Gastrocnemius medialis (tissue), 4 donors: ENCODE data around the gene BLOC1S4. TPM values are rescaled to one million over a fixed set of nuclear protein-coding genes. Genes with fewer than 3 reads are reported as not detected.
"Not testable (repeated sequence)": the region's sequence is repeated elsewhere in the genome, so short reads cannot be mapped to it uniquely, and the experiment has no call there.

Experiments
- ATAC-seq, 2 donors: fragments of 150-250 bp; one replicate each; pipeline ENCODE4 v1.9.1; 2016
- DNase-seq, 2 donors: peaks; one replicate each; pipeline ENCODE4 v3.0.0-alpha.2; 2019
- H3K27ac ChIP-seq, 4 donors: fragments of 200-600 bp; sonication (generic); 1 replicate in 1 of 4; 2 replicates in 3 of 4; pipeline ENCODE4 v1.5.1; 2016 to 2018; ENCODE audit warnings: mild to moderate bottlenecking in 2 of 4, moderate library complexity in 1 of 4
- H3K27me3 ChIP-seq, 3 donors: fragments of 200-600 bp; sonication (generic) in 2 of 3; 1 replicate in 1 of 3; 2 replicates in 2 of 3; pipeline versions ENCODE4 v1.5.1 to v1.6.0; 2016 to 2019; ENCODE audit warnings: mild to moderate bottlenecking in 1 of 3, moderate library complexity in 1 of 3
- H3K36me3 ChIP-seq, 2 donors: fragments of 200-600 bp; sonication (generic) in 1 of 2; one replicate each; pipeline ENCODE4 v1.5.1; 2017 to 2018
- H3K4me1 ChIP-seq, 2 donors: fragments of 200-600 bp; sonication (generic) in 1 of 2; one replicate each; pipeline ENCODE4 v1.5.1; 2016 to 2017; ENCODE audit warnings: mild to moderate bottlenecking in 2 of 2
- H3K4me3 ChIP-seq, 4 donors: fragments of 200-600 bp; sonication (generic) in 3 of 4; 1 replicate in 1 of 4; 2 replicates in 3 of 4; pipeline ENCODE4 v1.5.1; 2016 to 2019; ENCODE audit warnings: mild to moderate bottlenecking in 2 of 4
- H3K9me3 ChIP-seq, 3 donors: fragments of 200-600 bp; sonication (generic) in 2 of 3; 1 replicate in 1 of 3; 2 replicates in 2 of 3; pipeline ENCODE4 v1.5.1; 2016 to 2019
- POLR2A ChIP-seq, 2 donors: fragments of 450-650 bp; IDR thresholded peaks; one replicate each; pipeline ENCODE4 v1.6.1; 2017; ENCODE audit warnings: antibody characterized with exemption in 2 of 2, mild to moderate bottlenecking in 2 of 2, moderate library complexity in 2 of 2
- in situ Hi-C, 4 donors: fragments of 200-750 bp; cut with MboI; loops; one replicate each; pipeline versions ENCODE4 v1.15.0 to v1.8.0; 2017; ENCODE audit warnings: low sequenced_read_pairs in 4 of 4
- intact Hi-C: fragments of 100-400 bp; cut with DNase I; formaldehyde crosslinking; loops from one replicate; pipeline ENCODE4 v1.15.1; 2023; ENCODE audit warnings: low total_unique reads
- total RNA-seq, 4 donors: library from RNA; depleted of rRNA; stranded (reverse); fragments of >200 nt; gene quantifications; one replicate each; pipeline versions ENCODE4 v1.1.0 to v1.2.3, GENCODE V29; 2016
- TF ChIP-seq, protein P1 (sequence below), 5 experiments: fragments of 450-650 bp in 3 of 5; fragments of 200-600 bp in 2 of 5; sonication (generic) in 2 of 5; IDR thresholded peaks in 4 of 5; conservative IDR thresholded peaks in 1 of 5; 1 replicate in 4 of 5; 2 replicates in 1 of 5; pipeline ENCODE4 v1.5.1; 2016 to 2019; ENCODE audit warnings: antibody characterized with exemption in 5 of 5, mild to moderate bottlenecking in 3 of 5, moderate library complexity in 3 of 5

The BLOC1S4 gene
- total RNA-seq, 4 donors from 2014 or later, result 15.7 to 25.7 (median 22.3) TPM

DNA sequence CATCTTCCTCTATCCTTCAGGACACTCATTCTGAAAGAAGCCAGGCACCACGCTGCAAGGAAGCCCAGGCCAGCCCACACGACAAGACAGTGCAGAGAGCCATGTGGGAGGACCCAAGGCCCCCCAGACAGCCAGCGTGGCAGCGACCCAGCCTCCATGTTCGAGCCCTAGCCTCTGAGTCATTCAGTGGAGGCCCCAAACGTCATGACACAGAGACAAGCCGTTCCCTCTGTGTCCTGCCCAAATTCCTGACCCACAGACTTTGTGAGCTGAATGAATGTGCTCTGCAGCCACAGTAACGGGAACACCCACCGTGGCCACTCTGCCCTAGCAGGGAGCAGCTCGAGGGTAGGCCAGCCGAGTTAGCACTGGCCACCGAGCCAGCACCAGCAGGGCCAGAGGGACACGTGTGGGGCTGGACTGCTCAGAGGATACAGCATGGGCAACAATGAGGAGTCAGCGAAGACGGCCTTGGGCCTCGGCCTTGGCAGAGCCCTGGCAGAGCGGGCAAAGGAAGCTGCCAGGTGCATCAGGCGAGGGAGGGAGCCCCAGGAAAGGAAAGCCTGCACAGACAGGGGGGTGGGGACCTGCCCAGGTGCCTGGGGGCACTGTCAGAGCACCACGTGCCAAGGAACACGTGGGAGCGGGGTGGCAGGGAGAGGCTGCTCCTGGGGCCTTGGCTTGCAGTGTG lies 8.6 kb downstream of the BLOC1S4 start:
- DNase-seq, result no peak
- in situ Hi-C loops, result loop anchor here in 3 of 4 donors (5.0 to 10.0 kb wide), 4 partner anchors 48 to 348 kb away; no protein-coding TSS in a partner anchor
- H3K4me1 ChIP-seq, result peaks cover 6 to 11% of the 10 kb centered on the region in 2 donors

GRCh38 chr4:6725427-6725961 lies 9.5 kb downstream of the BLOC1S4 start:
- H3K36me3 ChIP-seq, H3K27ac ChIP-seq, H3K9me3 ChIP-seq, DNase-seq, H3K4me1 ChIP-seq, H3K4me3 ChIP-seq, H3K27me3 ChIP-seq, ATAC-seq, intact Hi-C loops: not testable (repeated sequence)
- in situ Hi-C loops, result loop anchor here in 2 of 4 donors (10.0 kb wide), 2 partner anchors 139 to 149 kb away; no protein-coding TSS in a partner anchor

More for the DNA sequence above, 8.6 kb downstream of the BLOC1S4 start:
- TF ChIP-seq POLR2A (IDR thresholded peaks at IDR 0.05), result no peak
- TF ChIP-seq, protein P1, sequence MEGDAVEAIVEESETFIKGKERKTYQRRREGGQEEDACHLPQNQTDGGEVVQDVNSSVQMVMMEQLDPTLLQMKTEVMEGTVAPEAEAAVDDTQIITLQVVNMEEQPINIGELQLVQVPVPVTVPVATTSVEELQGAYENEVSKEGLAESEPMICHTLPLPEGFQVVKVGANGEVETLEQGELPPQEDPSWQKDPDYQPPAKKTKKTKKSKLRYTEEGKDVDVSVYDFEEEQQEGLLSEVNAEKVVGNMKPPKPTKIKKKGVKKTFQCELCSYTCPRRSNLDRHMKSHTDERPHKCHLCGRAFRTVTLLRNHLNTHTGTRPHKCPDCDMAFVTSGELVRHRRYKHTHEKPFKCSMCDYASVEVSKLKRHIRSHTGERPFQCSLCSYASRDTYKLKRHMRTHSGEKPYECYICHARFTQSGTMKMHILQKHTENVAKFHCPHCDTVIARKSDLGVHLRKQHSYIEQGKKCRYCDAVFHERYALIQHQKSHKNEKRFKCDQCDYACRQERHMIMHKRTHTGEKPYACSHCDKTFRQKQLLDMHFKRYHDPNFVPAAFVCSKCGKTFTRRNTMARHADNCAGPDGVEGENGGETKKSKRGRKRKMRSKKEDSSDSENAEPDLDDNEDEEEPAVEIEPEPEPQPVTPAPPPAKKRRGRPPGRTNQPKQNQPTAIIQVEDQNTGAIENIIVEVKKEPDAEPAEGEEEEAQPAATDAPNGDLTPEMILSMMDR (IDR thresholded peaks at IDR 0.05 in 4 of 5, conservative IDR thresholded peaks at IDR 0.05 in 1 of 5), result no peak
- Histone ChIP-seq H3K27ac (no peak overlapping the region), H3K4me3 (no peak overlapping the region), H3K9me3 (no peaks in the 10 kb centered on the region), H3K36me3 (no peaks in the 10 kb centered on the region), H3K27me3 (no peaks in the 10 kb centered on the region)
- no peak for ATAC-seq
- intact Hi-C loops, result no loop called here

- no peak for DNase-seq
- intact Hi-C loops, result no loop called here
These were observed 11.3 kb downstream of the BLOC1S4 start for GRCh38 chr4:6727081-6727942.

DNA sequence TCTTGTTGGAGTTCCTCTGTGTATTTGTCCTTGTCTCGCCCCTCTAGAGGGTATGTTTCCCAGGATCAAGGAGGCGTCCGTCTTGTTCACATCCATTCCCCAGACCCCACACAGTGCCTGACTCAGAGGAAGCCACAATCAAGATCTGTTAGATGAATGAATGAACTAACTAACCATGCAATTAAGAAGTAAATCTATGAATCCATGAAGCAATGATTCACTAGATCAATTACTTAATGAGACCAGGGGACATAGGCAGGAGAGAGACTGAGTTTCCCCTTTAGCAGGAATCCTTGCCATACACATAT lies 11.9 kb downstream of the BLOC1S4 start:
- H3K4me1 ChIP-seq, result peaks cover 6 to 12% of the 10 kb centered on the region in 2 donors
- intact Hi-C loops, result no loop called here

More at GRCh38 chr4:6727081-6727942, 11.3 kb downstream of the BLOC1S4 start:
- peak overlapping the region in 1 of 4 donors; percentile 6 for H3K4me3 ChIP-seq
- no peak overlapping the region for H3K27ac ChIP-seq
- no peak for ATAC-seq
- in situ Hi-C loops, result loop anchor here in 2 of 4 donors (10.0 kb wide), 2 partner anchors 137 to 147 kb away; no protein-coding TSS in a partner anchor
- no peaks in the 10 kb centered on the region for H3K9me3 ChIP-seq
- H3K4me1 ChIP-seq, result peaks cover 1 to 6% of the 10 kb centered on the region in 2 donors
- TF ChIP-seq POLR2A (IDR thresholded peaks at IDR 0.05), result no peak
- TF ChIP-seq, protein P1 (IDR thresholded peaks at IDR 0.05 in 4 of 5, conservative IDR thresholded peaks at IDR 0.05 in 1 of 5), result no peak
- no peaks in the 10 kb centered on the region for H3K27me3 ChIP-seq
- H3K36me3 ChIP-seq, result no peaks in the 10 kb centered on the region

More for the DNA sequence above, 11.9 kb downstream of the BLOC1S4 start:
- Histone ChIP-seq H3K27me3 (no peaks in the 10 kb centered on the region), H3K9me3 (no peaks in the 10 kb centered on the region), H3K36me3 (no peaks in the 10 kb centered on the region), H3K27ac (no peak overlapping the region), H3K4me3 (no peak overlapping the region)
- no peak for TF ChIP-seq POLR2A (IDR thresholded peaks at IDR 0.05)
- TF ChIP-seq, protein P1 (IDR thresholded peaks at IDR 0.05 in 4 of 5, conservative IDR thresholded peaks at IDR 0.05 in 1 of 5), result no peak
- no peak for ATAC-seq
- in situ Hi-C loops, result loop anchor here in 2 of 4 donors (10.0 kb wide), 2 partner anchors 137 to 147 kb away; no protein-coding TSS in a partner anchor
- no peak for DNase-seq
